Inferior parietal cortex (tissue), 1 donor: ENCODE results near the gene RIC8B.

Experiments
- DNase-seq: peaks from one replicate; pipeline ENCODE4 v3.0.0-alpha.2; 2016; ENCODE audit errors: extremely low spot score

RIC8B gene

DNA sequence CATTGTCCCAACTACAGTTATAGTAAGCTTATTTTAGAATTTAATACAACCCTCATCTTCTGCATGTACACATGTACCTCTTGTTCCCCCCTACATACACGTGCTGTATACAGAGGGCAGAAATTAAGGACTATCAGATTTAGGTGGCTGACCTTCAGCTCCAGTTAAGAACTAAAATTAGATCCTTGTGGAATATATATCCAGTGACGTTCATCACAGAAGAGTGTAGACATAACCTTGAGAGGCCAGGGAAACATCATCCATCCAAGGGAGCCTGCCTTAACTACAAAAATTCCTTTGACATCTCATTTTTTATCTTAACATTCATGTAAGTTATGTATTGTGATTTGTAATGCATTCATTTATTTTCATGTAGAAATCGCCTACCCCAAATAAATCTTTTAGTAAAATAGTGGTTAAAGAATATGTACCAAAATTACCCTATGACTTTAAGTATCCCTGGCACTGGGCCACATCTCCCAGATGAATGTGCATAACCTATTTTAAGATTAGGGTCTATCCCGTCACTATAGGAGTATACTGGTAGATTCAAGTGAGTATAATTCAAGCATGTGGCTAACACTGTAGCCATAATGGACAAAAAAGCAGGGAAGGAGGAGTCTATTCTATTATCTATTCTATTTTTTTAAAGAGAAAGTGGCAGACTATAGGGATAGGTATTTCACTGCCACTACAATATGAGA is 27.5 kb downstream of the RIC8B start:
- no peak for DNase-seq

- DNase-seq: no peak
These were observed 30.2 kb downstream of the RIC8B start for GRCh38 chr12:106804668-106805067.

- no peak for DNase-seq
These were observed 40.2 kb downstream of the RIC8B start for GRCh38 chr12:106814714-106815113.

DNA sequence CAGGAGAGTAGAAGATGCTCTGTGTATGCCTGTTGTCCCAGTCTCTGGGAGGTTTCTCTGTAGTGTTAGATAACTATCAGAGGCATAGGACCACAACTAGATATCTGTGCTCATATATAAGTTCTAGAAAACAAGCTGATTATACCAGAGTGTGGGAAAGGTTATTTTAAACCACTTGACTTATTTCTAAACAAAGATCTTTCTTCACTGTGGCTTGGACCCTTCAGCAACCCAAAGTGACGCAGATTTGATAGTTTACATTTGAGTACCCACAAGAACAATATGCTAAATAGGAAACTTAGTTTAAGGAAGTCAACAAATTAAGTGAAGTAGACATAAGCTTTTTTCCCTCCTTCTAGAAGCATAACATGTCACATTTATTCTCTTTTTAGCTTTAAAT is 41.3 kb downstream of the RIC8B start:
- DNase-seq: no peak

DNA sequence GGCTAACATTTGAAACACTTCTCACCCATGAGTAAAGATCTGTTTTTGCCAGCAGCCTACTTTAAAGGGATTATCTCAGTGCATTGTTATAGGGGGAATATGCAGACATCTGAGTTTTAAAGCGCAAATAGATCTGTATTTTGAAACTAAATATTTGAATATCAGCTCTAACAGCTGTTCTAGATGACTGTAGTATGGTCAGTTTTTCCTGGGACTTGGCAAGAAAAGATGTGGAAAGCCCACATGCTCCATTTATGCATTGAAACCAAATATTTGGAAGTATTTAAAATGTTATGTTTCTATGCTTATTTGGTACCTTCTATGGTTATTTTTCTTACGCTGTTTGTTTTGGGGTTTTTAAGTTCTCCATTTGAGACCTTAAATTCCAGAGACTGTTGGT is 41.7 kb downstream of the RIC8B start:
- no peak for DNase-seq

DNA sequence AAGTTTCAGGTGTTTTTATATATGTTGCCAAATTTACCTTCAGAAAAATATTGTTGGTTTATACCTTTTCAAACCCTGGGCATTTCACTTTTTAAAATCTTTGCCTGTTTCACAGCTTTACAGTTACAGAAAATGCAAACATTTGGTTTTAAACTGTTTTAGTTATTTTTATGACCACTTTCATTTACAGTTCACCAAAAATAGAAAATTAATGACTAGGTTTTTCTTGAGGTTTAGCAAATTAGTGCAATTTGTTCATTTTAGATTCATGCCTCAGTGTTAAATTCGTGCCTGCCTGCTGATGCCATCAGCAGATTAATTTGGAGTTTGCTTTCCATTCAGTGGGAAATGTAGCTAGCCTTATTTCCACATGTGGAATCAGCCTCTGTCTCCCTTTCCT is 45.5 kb downstream of the RIC8B start:
- DNase-seq: no peak

DNA sequence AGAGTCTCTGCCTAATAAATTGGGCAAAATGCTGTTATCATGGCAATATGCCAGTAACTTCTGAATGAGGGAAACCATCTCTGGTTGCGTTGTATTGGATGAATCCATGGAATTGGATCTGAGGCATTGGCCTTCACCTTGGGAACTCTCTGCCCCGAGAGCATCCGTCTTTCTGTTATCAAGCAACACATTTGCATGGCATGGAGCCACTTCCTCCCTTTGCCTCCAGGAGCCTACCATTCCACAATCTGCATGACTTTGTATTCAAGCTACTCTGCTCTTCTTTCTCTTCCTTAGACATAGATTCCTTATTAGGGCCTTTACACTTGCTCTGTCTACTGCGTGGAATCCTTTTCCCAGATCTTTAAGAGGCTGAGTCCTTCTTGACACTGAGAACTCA is 57.2 kb downstream of the RIC8B start:
- DNase-seq: no peak

DNA sequence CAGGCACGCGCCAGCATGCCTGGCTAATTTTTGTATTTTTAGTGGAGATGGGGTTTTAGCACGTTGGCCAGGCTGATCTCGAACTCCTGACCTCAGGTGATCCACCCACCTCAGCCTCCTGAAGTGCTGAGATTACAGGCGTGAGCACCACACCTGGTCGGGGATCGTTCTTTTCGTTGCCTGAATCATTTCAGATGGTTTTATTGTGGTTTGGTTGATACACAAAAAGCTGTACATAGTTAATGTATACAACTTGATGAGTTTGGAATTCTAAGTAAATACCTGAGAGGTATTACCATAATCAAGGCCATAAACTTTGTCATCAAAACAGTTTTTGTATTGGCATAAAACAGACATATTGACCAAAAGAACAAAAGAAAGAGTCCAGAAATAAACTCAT is 63.3 kb downstream of the RIC8B start:
- no peak for DNase-seq

- DNase-seq: no peak
These were observed 64.9 kb downstream of the RIC8B start for GRCh38 chr12:106839333-106839732.

DNA sequence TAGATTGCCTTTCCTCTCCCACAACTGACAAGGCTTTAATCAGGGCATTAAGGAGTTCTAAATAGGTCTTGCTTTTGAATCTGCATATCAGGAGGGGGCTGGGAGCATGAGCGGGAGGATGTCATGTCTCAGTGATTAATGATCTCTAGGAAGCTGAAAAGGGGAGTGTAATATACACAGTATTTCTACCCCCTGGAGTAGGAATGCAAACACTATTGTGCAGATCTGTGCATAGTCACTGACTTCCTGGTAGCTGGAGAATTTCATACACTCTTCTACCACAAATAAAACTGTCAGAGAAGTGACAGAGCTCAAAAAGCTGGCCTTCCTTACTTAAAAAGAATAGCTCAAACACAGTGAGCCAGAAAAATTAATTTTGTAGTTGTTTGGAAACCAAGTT is 65.8 kb downstream of the RIC8B start:
- no peak for DNase-seq

GRCh38 chr12:106841510-106842302 is 67.2 kb downstream of the RIC8B start:
- peak; percentile 82 for DNase-seq

- DNase-seq: no peak
These were observed 71.4 kb downstream of the RIC8B start for GRCh38 chr12:106845902-106846301.

DNA sequence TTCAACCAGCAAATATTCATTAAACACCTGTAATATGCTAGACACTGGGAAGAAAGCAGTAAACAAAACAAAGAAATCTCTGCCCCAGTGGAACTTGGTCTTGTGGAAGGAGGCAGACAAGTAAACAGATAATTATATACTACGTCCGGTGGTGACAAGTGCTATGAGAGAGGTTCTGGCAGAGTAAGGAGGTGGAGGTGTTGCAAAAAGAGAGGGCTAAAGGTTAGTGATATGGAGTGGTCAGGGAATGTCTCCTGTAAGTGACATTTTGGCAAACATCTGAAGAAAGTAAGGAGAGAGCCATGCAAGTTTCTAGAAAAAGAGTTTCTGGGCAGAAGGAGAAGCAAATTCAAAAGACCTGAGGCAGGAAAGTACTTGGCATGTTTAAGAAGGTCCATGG is 73.4 kb downstream of the RIC8B start:
- DNase-seq: no peak

DNA sequence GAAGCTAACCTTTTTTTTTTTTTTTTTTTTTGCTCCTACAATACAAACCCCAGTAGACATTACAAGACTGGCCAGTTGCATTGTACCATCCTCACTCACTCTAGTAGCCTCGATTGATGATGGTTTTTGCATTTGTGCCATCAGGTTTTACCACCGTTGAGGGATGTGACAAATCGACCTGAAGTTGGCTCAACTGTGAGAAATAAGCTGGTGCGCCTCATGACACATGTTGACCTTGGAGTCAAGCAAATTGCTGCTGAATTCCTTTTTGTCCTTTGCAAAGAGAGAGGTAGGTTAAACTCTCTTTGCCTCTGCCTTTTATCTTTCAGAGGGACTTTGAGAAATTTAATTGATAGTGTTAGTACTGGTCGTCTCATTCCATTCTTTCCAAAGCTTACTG is 76.8 kb downstream of the RIC8B start:
- DNase-seq: no peak

DNA sequence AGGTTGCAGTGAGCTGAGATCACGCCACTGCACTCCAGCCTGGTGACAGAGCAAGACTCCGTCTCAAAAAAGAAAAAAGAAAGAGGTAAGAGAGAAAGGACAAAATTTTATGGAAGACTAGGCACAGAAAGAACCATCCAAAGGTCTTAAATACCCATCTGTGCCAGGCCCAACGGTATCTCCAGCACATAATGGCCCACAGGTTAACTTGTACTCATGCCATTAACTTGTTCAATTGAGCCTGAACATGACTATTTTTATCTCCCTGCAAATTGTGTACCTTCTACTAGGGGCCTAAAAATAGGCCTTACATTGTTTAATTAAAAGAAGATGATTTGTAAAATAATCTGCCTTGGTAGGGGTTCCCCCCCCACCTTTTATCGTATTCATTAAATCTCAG is 80.2 kb downstream of the RIC8B start:
- no peak for DNase-seq

GRCh38 chr12:106855221-106855758 is 80.8 kb downstream of the RIC8B start:
- no peak for DNase-seq

DNA sequence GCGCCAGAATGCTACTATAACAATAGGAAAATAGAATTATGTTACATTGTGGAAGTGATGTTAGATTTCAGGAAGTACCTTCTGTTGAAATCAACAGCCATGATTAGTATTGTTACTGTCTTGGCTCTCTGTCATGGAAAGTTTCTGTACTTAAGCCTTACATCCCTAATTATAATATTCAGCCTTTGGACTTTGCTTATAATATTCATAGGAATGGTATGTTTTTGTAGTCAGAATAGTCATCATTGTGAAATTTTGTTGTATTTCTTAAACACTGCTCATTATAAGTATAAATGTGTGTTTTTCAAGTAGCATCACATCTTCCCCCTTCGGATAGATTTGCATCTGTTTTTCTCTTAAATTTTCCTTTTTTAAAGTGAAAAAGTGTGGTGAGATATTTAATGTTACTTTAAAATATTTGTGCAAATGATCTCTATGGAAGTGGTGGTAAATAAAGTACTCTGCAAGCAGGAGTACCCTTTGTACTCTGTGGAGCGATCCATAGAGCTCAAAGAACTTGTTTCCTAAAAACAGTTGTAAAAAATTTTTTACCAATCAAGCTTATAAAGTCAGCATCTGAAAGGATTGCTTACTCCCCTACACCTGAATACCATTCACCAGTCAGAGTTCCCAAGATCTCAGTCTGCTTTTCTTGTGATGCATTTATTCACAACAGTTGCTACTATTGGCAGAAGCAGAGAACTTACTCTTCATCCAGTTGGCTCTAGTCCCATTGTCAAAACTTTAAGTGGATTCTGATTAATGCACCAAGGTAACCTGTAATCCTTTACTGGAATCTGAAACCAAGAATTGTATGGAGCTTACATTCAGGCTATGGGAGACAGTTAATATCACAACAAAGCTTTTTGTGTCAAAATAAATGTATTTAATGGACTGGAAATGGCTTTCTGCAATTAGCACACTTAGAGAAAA is 87.8 kb downstream of the RIC8B start:
- no peak for DNase-seq

- no peak for DNase-seq
These were observed 88.7 kb downstream of the RIC8B start for GRCh38 chr12:106863189-106863588.

DNA sequence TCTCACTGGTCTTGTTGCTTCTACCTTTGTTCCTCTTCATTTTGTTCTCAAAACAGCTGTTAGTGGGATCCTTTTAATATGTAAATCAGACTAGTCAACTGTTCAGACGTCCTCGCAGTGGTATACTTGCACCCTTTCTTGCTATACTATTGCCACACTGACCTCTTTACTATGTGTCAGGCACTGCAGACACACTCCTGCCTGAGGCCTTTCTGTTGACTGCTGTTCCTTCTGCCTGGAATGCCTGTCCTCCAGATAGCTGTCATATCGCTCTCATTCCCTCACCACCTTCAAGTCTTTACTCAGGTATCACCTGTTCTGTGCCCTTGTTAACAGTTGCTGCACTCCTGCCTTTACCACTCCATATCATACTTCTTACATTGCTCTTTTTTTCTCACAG is 91.2 kb downstream of the RIC8B start:
- no peak for DNase-seq

DNA sequence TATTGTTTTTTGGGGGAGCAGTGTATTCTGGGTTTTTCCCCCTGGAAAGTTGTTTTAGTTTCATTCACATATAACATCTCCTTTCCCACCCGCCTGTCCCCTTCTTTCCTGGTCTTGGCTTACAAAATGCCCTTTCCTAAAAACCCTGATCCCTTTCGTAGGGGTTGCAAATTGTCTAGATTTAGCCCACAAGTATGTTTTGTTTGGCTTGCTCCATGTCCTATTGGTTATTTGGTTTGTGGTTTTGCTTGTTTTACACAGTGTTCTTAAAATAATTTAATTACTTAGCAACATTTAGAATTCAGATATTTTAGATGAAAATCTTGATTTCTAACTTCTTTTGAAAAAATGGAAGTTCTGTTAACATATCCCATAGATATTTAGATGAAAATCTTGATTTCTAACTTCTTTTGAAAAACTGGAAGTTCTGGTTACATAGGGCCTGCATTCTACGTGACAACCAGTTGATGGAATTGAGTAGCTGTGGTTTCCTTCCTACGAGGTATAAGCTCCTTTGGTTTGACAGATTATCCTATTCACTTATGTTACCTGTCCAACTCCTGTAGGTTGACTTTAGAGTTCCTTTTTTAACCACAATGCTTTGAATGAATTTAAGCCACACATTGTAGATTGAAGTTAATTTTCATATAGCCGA is 92.1 kb downstream of the RIC8B start:
- DNase-seq: no peak

GRCh38 chr12:106867651-106868050 is 93.2 kb downstream of the RIC8B start:
- DNase-seq: no peak
